Effector CD4-positive, alpha-beta T cell (primary cell): ENCODE measurements around the gene FBXW7.

Source experiments
- DNase-seq: peaks from one replicate; pipeline ENCODE4 v3.0.0-alpha.2; 2020

FBXW7 gene

DNA sequence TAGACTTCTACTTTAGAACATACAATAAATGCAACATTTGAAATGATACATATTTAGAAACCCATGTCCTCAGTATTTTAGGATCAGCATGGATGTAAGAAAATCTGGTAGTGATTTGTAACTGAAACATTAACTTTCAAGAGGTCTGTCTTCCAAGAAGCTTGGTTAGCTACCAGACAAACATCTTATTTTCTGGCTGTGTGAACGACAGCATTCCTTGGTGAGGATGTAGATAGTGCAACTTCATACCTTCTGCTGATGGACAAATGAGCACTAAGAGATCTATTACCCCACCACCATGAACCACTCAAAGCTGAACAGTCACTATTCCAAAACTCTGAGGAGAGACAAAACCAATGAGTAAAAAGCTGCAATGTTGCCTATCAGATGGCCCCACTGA lies 212.7 kb downstream of the FBXW7 start:
- no peak for DNase-seq

DNA sequence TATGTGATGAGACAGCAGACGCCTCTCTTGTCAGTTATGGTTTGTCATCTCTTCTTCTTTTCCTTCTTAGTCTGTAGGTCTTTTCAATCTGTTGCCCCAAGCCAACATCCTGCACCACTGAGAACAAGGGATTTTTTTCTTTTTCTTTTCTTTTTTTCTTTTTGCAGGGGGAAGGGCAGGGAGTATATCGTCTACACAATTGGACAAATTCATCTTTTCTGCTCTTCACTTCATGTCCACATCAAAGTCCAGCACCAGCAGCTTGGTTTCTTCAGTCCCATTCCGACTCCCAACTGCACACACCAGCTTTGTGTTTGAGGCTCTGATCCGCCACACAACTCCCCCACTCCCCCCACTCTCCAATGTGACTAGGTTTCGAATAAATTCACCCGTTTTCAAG lies 213.2 kb downstream of the FBXW7 start:
- no peak for DNase-seq

DNA sequence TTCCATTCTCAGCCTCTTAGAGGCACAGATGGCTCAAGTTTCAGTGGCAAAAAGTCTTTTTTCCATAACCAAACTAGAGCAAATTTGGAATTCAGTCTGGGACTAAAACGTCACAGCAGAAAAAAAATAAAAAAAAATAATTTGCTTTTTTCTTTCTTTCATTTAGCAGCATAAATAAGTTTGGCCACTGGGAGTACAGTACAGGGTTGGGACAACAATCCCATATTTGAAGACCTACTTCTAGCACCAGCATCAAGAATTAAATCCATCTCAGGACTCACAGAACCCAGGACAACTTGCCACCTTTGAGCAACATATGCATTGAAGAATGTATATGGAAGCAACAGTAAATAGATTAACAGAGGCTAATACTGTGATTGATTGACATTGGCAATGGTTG lies 214.0 kb downstream of the FBXW7 start:
- no peak for DNase-seq

DNA sequence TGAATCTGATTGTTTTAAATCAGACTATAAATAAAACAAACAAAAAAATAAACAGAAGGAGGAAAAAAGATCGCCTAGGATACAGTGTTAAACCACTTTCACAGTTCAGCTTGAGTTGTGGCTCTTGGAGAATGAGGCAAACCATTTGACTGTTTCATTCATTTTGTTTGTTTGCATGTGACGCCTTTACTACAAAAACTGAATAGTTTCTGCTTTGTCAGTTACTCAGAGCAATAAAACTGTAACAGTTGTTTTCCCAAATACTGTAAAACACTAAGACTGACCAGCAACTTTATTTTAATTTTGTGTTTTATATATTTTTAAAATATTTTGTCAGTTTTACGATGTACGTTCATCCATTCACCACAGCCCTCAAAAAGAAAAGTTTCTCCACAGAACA lies 214.5 kb downstream of the FBXW7 start:
- DNase-seq, result no peak

DNA sequence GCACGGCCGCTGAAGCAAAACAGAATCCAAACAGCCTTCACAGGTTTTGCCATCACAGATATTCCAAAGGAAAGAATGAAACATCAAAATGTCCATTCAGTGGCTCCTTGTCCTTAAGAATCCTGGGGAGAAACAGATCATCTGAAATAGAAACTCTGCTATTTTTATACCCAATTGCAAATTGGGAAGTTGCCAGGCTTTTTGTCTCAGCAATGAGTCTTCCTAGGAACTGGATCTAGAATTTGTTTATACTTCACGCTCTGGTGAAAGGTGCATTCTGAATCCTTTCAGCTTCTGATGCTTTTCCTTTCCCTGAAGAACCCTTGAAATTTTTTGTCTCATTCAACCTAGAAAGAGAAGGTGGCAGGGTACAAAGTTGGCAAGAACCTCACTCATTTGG lies 218.9 kb downstream of the FBXW7 start:
- no peak for DNase-seq

DNA sequence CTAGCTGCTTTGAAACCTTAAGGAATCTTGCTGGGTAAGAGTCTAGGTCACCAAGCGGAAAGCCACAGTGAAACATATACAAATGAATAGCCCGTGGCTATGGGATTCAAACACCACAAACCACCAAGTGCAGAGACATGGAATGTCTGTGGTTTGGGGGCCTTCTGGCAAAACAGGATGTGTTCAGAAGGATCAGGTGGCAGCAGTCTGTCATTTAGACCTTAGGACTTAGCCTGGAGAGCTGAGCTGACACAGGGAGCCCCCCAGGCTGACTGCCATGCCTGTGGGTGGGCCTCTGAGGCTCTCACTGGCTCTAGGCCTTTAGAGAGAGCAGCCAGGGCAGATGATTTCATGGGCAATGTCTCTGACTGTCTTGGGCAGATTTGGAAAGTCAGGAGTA lies 225.6 kb downstream of the FBXW7 start:
- no peak for DNase-seq

DNA sequence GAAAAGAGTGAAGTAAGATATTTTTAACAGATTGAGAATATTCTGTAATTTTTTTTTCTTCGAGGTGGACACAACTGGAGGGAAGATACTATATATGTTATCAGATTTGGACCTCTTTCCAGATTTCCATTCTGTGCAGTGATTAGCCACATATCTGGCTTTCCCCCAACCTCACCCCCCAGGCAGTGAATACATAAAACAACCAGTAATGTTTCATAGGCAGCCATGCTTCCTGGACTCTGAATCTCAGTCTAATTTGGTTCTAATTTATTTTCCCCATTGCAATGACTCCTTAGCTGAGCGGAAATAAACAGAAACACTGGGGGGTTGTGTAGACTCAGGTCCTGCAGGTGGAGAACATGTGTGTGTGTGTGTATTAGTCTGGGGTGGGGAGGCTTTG lies 226.5 kb downstream of the FBXW7 start:
- no peak for DNase-seq

DNA sequence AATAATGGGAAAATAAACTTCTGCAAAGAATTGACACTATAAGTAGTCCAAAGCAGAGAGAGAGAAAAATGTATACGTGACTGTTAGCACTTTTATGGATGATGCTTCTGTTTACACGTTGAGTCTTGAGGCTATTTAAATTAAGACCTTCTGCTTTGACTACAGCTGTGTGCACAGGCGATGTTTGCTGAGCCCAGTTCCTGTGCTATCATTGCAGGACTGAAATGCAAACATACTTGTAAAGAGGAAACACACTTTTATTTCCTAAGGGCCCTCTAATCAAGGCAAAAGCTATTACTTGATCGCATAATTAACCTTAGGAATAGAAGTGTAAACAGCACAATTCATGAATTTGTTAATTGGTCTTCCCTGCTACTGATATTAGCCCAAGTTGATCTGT lies 226.9 kb downstream of the FBXW7 start:
- no peak for DNase-seq

DNA sequence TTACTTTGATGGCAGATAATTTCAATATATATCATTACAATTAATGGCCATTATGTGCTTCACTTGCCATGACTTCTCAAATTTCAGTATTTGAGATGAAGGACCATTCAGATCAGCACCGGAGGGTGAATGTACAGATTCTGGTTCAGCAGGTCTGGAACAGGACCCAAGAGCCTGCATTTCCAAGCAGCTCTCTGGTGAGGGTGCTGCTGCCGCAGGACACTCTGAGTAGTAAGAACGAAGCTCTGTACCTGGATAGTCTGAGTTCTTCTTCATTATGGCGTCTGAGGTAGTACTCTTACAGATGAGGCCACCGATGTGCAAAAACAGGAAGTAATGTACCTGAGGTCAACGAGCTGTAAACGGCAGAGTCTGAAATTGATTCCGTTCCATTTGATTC lies 228.2 kb downstream of the FBXW7 start:
- DNase-seq, result no peak

DNA sequence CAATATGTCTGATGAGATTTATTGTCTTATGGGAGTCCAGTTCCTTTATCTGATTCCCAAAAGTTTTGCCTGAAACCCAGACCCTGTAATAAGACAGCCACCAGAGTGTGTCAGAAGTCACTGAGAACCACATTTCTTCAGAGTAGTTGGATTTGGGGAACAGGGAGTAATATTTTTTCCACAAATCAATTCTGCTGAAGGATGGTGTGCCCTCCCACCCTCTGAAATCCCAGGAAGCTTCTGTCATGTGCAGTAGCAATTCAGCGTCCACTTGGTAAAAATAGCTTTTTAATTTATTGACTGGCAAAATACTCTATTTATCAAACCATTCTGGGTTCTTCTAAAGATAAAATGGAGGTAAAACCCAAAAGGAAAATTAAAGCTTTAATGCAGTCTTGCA lies 229.4 kb downstream of the FBXW7 start:
- DNase-seq, result no peak

DNA sequence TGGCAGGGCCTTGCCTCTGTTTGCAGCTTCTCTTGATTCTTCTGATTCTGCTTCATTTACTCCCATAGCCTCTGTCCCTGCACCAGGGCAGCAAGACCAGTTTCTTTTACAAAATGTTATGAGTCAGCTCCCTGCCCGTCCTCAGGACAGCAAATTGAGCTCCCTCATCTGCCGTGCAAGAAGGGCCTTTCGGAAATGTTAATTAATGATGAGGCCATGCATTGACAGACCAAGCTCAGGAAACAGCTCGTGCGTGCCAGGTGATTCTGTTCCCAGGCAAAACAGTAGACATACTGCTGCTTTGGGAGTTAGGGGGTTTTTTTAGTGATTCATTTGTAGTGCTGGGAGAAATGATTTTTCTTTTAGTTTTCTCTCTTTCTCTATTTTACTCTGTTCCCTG lies 231.7 kb downstream of the FBXW7 start:
- no peak for DNase-seq

DNA sequence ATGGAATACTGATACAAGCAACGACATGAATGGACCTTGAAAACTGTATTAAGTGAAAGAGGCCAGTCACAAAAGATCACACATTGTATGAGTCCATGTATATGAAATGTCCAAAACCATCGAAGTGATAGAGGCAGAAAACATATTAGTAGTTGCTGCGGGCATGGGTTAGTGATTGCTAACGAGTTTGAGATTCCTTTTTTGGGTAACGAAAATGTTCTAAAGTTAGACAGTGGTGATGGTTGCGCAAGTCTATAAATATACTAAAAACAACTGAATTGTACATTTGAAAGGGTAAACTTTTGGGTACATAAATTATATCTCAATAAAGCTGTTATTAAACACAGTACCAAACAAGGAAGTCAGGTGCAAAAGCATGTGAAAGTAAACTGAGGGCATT lies 234.5 kb downstream of the FBXW7 start:
- DNase-seq, result no peak

DNA sequence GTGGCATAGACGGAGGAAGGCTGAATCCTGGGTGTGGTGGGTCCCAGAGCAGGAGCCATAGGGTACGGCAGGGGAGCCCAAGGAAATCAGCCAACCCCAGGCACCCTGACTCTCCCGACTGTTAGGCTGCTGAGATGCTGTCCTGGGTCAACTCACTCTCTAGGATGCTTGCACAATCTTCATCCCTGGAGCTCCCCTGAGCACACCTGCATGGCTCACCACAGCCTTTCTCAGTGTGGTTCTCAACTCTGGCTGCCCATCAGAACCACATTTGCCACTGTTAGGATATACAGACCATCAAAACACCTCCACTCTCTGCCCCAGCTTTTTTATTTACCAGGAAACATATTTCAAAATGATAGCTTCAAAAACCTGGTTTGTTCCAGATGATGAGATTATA lies 236.3 kb downstream of the FBXW7 start:
- DNase-seq, result no peak

DNA sequence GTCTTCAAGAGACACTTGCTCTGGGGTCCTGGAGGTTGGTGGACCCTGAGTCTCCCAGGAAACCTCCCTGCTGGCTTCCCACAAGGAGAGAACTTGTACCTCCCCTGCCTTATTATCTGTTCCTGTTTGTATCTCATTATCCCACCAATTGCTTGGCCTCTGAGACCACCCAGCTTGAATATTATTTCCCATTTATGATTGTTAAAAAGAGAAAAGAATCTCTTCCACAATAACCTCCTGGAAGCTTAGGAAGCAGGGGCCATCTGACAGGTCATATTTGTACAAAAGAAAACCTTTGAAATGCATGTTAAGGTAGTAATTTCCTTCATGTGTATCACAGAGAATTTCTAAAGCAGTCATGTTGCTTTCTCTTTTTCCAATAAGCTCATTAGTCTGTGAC lies 239.5 kb downstream of the FBXW7 start:
- no peak for DNase-seq

DNA sequence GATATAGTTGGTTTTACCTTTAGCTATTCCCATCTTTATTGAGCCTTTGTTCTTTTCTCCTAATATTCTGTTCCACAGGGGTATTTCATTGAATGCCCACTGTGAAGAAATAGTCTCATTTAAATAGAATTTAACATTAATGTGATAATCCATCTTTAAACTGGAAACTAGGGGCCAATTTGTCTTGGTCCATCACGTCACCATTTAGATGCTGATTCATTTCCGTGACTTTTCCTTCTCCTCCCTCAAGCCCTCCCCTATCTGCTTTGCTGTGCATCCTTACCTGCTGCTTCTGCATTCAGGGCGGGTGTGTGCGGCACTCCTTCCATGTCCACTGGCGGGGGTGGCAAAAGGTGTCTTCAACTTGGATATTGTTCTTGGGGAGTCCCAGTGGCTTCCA lies 241.1 kb downstream of the FBXW7 start:
- no peak for DNase-seq

DNA sequence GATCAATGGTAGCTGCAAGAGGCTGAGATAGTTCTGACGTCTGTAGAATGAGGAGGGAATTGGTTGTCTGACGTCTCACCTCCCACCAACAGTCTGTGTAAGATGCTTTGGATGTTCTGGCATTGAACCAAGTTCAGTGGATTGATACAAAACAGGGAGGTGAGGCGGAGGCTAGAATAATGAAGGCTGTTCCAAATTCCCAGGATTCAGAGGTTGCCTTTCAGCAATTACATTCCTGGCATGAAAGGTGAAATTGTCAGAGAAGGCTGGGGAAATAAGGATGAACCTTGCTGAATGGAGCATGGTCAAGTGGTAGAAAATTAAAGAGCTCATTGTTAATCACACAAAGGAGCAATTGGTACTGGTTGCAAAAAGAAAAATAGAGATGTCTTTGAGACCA lies 241.6 kb downstream of the FBXW7 start:
- no peak for DNase-seq

DNA sequence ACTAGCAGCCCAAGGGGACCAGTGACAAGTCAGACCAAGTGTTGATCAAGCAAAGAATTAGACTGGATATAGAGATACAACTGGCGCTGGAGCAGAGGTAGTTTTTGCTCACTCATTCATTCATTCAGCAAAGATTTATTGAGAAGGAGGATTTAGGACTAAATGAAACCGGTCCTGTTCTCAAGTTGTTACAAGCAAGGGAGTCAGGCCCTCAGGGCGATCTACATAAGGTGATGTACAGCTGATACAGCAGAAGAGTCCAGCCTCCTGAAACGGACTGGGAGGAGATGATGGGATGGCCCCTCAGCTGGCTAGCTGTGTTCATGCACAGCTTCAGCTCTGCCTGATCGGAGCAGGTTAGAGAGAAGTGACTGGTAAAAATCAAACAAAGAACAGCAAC lies 242.4 kb downstream of the FBXW7 start:
- DNase-seq, result no peak

DNA sequence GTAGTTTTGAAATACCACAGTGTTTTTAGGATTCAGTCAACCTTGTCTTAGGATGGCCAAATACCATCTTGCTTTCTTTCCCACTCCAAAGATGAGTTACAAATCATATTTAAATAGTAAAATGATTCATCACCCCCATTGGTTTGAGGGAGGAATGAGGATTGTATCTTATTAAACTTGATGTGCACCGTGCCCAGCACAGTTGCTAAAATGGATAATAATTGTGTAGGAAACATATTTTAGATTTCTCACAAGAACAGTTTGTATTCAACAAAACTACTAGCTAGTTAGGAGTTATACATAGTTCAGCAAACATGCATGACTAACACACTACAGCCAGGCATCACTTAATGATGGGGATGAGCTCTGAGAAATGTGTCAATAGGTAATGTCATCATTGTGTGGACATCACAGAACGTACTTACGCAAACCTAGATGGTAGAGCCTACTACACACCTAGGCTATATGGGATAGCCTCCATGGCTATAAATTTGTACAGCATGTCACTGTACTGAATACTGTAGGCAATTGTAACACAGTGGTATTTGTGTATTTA lies 245.4 kb downstream of the FBXW7 start:
- DNase-seq, result no peak

DNA sequence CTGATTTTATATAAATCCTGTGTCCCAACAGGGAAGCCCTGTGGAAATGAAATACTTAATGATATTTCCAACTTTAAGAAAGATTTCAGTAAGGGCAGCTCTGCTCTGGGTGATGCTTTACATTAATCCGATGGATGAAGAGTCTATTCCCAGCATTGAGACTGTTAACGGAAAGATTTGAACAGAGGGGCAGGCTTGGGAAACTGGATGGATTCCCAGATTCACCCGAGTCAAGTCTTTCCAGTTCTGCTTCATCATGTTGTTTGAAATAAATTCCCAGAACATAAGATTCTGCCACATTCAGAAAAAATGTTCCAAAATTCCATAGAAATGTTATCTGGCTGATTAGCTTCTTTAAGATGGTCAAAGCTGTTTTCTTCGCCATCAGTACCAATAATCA lies 246.0 kb downstream of the FBXW7 start:
- DNase-seq, result no peak

DNA sequence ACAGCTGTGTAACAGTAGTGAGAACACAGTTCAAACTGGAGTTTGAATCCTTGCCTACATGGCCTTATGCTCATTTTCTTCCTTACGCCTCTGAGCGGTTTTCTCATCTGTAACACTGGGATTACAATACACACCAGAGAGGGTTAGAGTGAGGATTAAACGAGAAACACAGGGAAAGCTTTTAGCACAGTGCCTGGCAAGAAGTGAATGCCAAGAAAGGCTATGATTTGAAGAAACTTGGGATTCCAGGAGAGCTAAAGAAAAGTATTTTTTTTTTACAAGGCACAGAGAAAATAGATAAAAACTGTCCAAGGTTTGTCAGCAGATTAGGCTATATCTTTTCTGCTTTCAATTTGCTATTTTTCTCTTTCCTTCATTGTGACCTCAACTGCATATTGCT lies 246.4 kb downstream of the FBXW7 start:
- no peak for DNase-seq

DNA sequence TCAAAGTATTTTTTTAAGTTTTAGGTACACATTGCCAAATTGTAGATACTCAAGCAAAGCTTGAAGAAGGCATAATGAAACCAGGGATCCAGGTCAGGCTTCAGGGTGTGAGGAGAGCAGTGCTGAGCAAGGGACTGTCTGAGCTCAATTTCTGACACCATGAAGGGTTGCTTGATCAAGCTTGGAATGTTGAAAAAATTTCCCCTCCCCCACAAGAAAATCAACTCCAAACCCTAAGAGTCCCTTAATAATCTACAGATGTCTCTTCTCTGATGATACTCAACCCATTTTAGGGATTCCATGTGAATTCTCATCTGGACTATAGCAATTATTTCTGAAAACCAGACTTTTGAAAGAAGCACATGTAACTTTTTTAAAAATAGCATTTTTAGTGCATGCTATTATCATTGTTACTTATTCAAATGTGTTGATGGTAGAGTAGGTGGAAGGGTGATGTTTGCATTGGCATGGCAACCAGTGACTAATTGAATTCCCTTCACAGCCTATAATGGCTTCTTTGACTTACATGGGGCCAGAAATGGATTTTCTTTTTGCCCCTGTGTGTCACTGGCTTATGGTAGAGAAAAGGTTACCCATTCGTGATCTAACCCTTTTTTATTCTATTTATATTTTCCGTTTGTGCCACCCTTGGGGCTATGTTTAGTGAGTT lies 252.0 kb downstream of the FBXW7 start:
- no peak for DNase-seq

DNA sequence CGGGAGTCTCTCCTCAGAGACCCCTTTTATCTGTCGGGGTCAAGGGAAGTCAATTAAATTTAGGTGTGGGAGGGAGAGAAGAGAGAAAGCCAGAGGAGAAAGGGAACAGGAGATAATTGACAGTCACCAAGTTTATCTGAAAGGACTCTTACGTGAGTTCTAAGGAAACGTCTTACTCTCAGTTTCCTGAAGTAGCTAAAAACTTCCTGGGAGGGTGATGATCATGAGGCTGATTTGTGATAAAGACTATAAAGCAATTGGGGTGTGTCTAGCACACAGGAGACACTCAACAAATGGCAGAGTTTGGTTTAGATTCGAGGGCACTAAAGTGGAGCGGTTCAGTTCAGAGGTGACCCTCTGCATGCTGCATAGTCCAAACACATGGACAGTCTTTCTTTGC lies 254.1 kb downstream of the FBXW7 start:
- DNase-seq, result no peak

DNA sequence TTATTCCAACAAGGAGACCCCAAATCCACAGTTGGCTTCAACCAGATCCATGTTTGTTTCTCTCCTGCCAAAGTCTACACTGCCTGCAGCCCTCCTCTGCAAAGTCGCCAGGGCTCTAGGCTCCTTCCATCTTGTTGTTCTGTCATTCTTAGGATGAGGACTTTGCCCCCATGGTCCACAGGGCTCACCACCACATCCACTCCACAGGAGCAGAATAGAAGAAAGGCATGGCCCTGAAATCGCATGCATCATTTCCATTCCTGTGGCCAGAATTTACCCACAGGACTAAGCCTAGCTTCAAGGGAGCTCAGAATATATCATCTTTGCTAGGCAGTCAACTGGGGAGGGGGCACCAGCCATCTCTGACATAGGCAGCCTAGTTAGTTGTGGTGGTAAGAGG lies 254.7 kb downstream of the FBXW7 start:
- no peak for DNase-seq

DNA sequence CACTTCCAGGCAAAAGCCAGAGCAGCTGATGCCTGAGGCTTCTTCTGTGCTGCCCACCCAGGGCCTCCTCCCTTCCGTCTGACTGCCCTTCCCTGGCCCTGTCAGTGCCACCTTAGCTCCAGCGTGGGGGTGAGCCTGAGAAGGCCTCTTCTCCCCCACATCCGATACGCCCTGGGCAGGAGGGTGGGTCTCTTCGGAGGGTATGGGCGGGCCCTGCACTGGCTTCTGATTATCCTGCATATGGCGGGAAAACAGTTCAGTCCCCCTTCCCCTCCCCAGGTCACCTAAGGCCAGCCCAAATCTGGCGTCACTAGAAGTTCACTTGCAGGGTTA lies 256.7 kb downstream of the FBXW7 start:
- DNase-seq, result no peak

DNA sequence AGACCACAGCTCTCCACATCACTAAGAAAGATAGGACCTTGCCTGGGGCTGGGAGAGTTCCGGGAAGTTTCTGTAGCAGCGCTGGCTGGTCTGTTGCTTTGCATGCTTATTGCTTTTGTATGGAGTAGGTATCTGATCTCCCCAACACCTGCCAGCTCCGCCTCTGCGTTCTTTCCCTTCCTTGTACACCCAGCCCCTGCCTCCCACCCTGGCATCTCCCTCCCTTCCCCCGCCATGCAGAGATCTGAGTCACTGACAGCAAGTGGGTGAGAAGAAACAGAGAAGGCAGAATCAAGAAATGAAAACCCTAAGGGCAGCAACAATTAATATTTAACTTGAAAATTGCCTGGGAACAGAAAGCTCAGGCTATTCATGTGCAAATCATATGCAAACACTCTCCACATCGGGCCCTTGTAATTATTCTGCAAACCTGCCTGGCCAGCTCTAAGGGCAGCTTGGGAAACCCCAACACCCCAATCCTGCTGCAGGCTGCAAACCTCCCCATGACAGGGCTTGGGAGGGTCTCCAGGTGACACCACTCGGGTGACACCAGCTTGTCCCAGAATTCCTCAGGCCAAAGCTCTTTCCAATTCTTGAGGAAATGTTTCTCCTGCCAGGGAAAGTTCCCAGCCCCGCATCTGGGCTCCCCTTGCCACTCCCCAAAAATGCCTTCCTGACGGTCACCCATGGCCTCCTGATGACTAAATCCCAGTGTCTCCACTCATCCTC lies 257.2 kb downstream of the FBXW7 start:
- DNase-seq, result no peak
